ENCODE data around the gene ARL6IP1. TPM values are rescaled to one million over a fixed set of nuclear protein-coding genes. Genes with fewer than 3 reads are reported as not detected.
"Not testable (repeated sequence)": the region's sequence is repeated elsewhere in the genome, so short reads cannot be mapped to it uniquely, and the experiment has no call there.

ARL6IP1 gene
- polyA plus RNA-seq, 2 of the 4 experiments (the other 2 are of a cell fraction) = 459 to 479 TPM

GRCh38 chr16:18782697-18783429 is 18.5 kb downstream of the ARL6IP1 start:
- no peak overlapping the region for H3K27ac ChIP-seq
- WGBS (ENCODE audit: missing lambda C conversion rate) = 90% methylated on average over 8 of the region's 8 CpGs
- no peaks in the 10 kb centered on the region for H3K9me3 ChIP-seq
- H3K4me2 ChIP-seq = no peak overlapping the region
- H3K4me1 ChIP-seq = peaks cover 34% of the 10 kb centered on the region
- FAIRE-seq (no peak), ATAC-seq (no peak), DNase-seq (ENCODE audit: low read depth in 1 of 2, low spot score in 1 of 2) (no peak)
- H3K4me3 ChIP-seq = no peak overlapping the region
- TF ChIP-seq TP53 (CRISPR knock-in tag; IDR thresholded peaks at IDR 0.05) (peak; percentile 26; the same call in 1 of the 2 replicates), EP300 (IDR thresholded peaks at IDR 0.05) (no peak)
- CTCF ChIA-PET = no interaction called here
- POLR2A ChIA-PET = no interaction called here

DNA sequence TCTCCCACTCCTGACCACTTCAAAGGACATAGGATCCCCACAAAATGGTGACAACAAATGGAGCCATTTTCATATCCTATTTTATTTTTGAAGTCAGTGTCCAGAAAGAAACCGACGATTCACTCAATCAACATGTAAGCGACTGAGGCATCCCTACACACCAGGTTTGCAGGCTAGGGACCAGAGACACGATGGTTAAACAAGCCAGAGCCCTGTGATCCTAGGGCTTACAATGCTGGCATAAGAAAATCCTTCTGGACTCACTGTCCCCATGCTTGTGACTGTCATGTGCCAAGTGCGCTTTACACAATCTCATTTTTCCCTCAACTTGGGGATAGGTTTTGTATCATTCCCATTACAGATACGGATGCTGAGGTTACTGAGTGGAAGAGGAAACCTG is 20.1 kb downstream of the ARL6IP1 start:
- POLR2A ChIA-PET; H3K4me3 ChIP-seq; H3K9me3 ChIP-seq; CTCF ChIA-PET; DNase-seq (ENCODE audit: low read depth in 1 of 2, low spot score in 1 of 2); H3K4me2 ChIP-seq; H3K27ac ChIP-seq; FAIRE-seq; ATAC-seq: not testable (repeated sequence)
- 89% methylated on average over 6 of the region's 6 CpGs for WGBS (ENCODE audit: missing lambda C conversion rate)
- peaks cover 18% of the 10 kb centered on the region for H3K4me1 ChIP-seq

- peak; percentile 42 to 49 for ATAC-seq
- POLR2A ChIA-PET; H3K9me3 ChIP-seq; CTCF ChIA-PET; H3K27ac ChIP-seq; H3K4me3 ChIP-seq; DNase-seq (ENCODE audit: low read depth in 1 of 2, low spot score in 1 of 2); FAIRE-seq; H3K4me2 ChIP-seq: not testable (repeated sequence)
- H3K4me1 ChIP-seq = peaks cover 11% of the 10 kb centered on the region; the same call in 2 of the 3 replicates
- WGBS (ENCODE audit: missing lambda C conversion rate) = 81% methylated on average over 8 of the region's 8 CpGs
These were observed 20.8 kb downstream of the ARL6IP1 start for GRCh38 chr16:18780460-18781026.

- H3K27ac ChIP-seq; H3K4me3 ChIP-seq; H3K4me1 ChIP-seq; POLR2A ChIA-PET; ATAC-seq; DNase-seq (ENCODE audit: low read depth in 1 of 2, low spot score in 1 of 2); H3K4me2 ChIP-seq; FAIRE-seq; H3K9me3 ChIP-seq; CTCF ChIA-PET: not testable (repeated sequence)
- WGBS (ENCODE audit: missing lambda C conversion rate) = 85% methylated on average over 1 of the region's 1 CpG
These were observed 23.7 kb downstream of the ARL6IP1 start for GRCh38 chr16:18777664-18778063.

DNA sequence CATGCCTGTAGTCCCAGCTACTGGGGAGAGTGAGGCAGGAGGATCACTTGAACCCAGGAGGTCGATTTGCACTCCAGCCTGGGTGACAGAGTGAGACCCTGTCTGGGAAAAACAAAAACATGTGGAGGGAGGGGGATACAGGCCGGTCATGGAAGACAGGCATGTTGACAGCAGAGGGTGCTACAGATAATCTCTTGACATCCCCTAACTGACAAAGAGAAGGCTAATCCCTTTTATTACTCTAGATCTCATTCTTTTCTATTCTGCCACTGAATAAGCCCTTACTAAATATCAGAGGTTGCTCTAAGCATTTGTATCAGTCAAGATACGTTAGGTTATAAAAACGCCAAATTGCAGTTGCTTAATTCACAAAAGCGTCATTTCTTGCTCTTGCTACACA is 25.0 kb downstream of the ARL6IP1 start:
- DNase-seq (ENCODE audit: low read depth in 1 of 2, low spot score in 1 of 2); CTCF ChIA-PET; H3K4me1 ChIP-seq; FAIRE-seq; H3K4me2 ChIP-seq; POLR2A ChIA-PET; H3K4me3 ChIP-seq; H3K27ac ChIP-seq; H3K9me3 ChIP-seq: not testable (repeated sequence)
- peak in 1 of 2 experiments; percentile 15; a peak in 1 of 6 replicates for ATAC-seq
- 61% methylated on average over 5 of the region's 5 CpGs for WGBS (ENCODE audit: missing lambda C conversion rate)

- FAIRE-seq; CTCF ChIA-PET; POLR2A ChIA-PET; DNase-seq (ENCODE audit: low read depth in 1 of 2, low spot score in 1 of 2); H3K4me3 ChIP-seq; H3K4me2 ChIP-seq; H3K4me1 ChIP-seq; H3K27ac ChIP-seq; H3K9me3 ChIP-seq; ATAC-seq: not testable (repeated sequence)
- 96% methylated on average over 4 of the region's 4 CpGs for WGBS (ENCODE audit: missing lambda C conversion rate)
These were observed 26.7 kb downstream of the ARL6IP1 start for GRCh38 chr16:18774651-18775050.

DNA sequence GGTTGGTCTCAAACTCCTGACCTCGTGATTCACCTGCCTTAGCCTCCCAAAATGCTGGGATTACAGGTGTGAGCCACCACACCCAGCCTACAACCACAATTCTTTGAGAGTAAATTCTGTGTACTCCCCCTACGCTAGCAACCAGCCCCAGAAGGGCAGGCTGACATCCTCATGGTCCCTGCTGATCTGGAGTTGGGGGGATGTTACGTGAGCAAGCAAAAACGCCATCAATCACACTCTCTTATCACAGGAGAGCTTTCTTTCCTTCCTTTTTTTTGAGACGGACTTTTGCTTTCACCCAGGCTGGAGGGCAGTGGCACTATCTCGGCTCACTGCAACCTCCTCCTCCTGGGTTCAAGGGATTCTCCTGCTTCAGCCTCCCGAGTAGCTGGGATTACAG is 29.2 kb downstream of the ARL6IP1 start:
- ATAC-seq; POLR2A ChIA-PET; H3K4me1 ChIP-seq; DNase-seq (ENCODE audit: low read depth in 1 of 2, low spot score in 1 of 2); H3K4me2 ChIP-seq; H3K4me3 ChIP-seq; FAIRE-seq; H3K27ac ChIP-seq; H3K9me3 ChIP-seq: not testable (repeated sequence)
- WGBS (ENCODE audit: missing lambda C conversion rate) = 87% methylated on average over 7 of the region's 7 CpGs
- CTCF ChIA-PET = interaction anchor here (1.2 kb wide), 1 partner anchor 29 kb away, joined by 6 read pairs; the partner anchor contains the start of gene ARL6IP1

GRCh38 chr16:18770336-18770962 is 30.9 kb downstream of the ARL6IP1 start:
- H3K9me3 ChIP-seq; H3K27ac ChIP-seq; DNase-seq (ENCODE audit: low read depth in 1 of 2, low spot score in 1 of 2); POLR2A ChIA-PET; ATAC-seq; H3K4me3 ChIP-seq; FAIRE-seq; H3K4me1 ChIP-seq; H3K4me2 ChIP-seq: not testable (repeated sequence)
- 84% methylated on average over 11 of the region's 11 CpGs for WGBS (ENCODE audit: missing lambda C conversion rate)
- CTCF ChIA-PET = interaction anchor here (0.7 kb wide), 1 partner anchor 992 kb away, joined by 3 read pairs; no protein-coding TSS in a partner anchor

GRCh38 chr16:18767217-18767616 is 34.1 kb downstream of the ARL6IP1 start:
- H3K4me1 ChIP-seq; H3K9me3 ChIP-seq; CTCF ChIA-PET; H3K27ac ChIP-seq; POLR2A ChIA-PET; FAIRE-seq; H3K4me2 ChIP-seq; H3K4me3 ChIP-seq; DNase-seq (ENCODE audit: low read depth in 1 of 2, low spot score in 1 of 2); ATAC-seq: not testable (repeated sequence)
- 78% methylated on average over 7 of the region's 7 CpGs for WGBS (ENCODE audit: missing lambda C conversion rate)

GRCh38 chr16:18762713-18763112 is 38.6 kb downstream of the ARL6IP1 start:
- H3K4me2 ChIP-seq; FAIRE-seq; CTCF ChIA-PET; H3K4me3 ChIP-seq; POLR2A ChIA-PET; DNase-seq (ENCODE audit: low read depth in 1 of 2, low spot score in 1 of 2); H3K27ac ChIP-seq; H3K9me3 ChIP-seq; H3K4me1 ChIP-seq: not testable (repeated sequence)
- peak; percentile 44 to 63; a peak in 5 of 6 replicates for ATAC-seq
- WGBS (ENCODE audit: missing lambda C conversion rate) = 43% methylated on average over 3 of the region's 5 CpGs
